GM12875 (cell line): ENCODE results near the gene TNS4.

Experiments
- H3K4me3 ChIP-seq: one replicate; pipeline ENCODE4 v1.5.1; 2011; ENCODE audit warnings: low read depth, low read length, control low read depth
- TF ChIP-seq, protein P1 (sequence below): IDR thresholded peaks from 2 replicates; pipeline ENCODE4 v1.5.1; 2011; ENCODE audit warnings: low read depth, mild to moderate bottlenecking, control low read depth, inconsistent platforms, low read length, moderate library complexity, borderline replicate concordance; ENCODE audit not compliant: insufficient read depth

Gene TNS4

DNA sequence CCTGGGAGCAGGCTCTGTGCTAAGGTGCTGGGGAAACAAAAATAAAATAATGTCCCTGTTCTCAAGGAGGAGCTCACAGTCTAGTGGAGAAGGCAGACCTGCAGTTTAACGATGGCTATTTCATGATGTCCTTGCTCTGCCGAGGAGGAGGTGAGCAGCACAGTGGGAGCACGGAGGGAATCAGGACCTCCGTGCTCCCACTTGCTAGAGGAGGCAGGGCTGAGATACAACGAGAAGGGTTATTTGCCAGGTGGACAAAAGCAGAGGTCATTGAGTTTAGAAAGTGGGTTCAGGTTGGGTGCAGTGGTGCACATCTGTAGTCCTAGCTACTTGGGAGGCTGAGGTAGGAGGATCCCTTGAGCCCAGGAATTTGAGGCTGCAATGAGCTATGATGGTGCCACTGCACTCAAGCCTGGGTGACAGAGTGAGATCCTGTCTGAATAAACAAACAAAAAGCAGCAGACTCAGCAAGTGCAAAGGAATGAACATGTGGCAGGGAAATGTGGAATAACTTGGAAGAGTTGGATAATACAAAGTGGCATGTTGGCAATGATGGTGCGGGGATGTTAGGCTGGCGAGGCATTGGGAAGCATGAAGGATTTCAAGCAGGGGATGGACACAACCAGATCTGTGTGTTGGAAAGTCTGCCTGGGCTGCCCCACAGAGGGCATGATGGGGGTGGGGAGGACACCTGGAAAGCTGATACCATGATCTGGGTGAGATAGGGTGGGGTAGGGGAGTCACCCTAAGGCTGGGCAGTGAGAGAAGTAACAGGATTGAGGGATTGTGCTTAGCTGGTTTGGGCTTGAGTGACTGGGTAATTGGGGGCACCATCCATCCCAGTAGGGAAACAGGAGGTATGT lies 12.8 kb upstream of the TNS4 start:
- TF ChIP-seq, protein P1, sequence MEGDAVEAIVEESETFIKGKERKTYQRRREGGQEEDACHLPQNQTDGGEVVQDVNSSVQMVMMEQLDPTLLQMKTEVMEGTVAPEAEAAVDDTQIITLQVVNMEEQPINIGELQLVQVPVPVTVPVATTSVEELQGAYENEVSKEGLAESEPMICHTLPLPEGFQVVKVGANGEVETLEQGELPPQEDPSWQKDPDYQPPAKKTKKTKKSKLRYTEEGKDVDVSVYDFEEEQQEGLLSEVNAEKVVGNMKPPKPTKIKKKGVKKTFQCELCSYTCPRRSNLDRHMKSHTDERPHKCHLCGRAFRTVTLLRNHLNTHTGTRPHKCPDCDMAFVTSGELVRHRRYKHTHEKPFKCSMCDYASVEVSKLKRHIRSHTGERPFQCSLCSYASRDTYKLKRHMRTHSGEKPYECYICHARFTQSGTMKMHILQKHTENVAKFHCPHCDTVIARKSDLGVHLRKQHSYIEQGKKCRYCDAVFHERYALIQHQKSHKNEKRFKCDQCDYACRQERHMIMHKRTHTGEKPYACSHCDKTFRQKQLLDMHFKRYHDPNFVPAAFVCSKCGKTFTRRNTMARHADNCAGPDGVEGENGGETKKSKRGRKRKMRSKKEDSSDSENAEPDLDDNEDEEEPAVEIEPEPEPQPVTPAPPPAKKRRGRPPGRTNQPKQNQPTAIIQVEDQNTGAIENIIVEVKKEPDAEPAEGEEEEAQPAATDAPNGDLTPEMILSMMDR: no peak

DNA sequence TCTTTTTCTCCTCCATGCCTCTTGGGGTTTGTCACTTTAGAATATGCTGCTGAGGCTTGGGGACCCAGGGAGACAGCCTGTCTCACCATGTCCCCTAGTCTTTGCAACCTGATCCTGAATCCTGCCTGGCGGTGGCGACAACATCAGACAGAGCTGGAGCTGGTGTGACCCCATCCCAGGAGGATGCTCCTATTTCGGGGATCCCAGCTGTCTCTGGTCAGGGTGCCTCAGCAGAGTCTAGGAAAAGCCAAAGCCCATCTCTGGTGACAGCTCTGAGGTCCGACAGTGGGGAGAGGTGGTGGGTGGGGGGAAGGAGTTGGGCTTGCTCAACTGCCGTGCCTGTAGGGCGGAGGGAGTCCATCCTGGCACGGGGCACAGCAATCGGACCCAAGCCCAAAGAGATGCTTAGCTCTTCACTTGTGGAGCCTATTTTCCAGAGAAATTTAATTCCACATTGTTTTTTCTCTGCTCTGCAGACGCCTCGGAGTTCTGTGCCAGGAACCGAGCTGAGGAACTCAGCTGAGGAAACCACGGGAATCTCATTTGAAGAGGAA lies 10.3 kb upstream of the TNS4 start:
- TF ChIP-seq, protein P1: no peak
- H3K4me3 ChIP-seq: no peak overlapping the region

More for the DNA sequence above, 12.8 kb upstream of the TNS4 start:
- H3K4me3 ChIP-seq: no peak overlapping the region

DNA sequence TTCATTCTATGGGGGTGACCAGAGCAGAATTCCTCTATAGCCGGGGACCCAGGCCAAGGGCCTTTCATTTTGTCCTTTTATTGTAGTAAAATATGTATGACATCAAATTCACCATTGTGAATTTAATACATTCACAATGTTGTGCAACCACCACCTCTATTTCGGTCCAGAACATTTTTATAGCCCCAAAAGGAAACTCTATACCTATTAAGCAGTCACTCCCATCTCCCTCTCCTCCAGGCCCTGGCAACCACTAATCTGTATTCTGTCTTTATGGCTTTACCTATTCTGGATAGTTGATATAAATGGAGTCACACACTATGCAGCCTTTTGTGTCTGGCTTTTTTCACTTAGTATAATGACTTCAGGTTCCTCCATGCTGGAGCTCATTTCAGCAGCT lies 9.7 kb upstream of the TNS4 start:
- no peak overlapping the region for H3K4me3 ChIP-seq
- TF ChIP-seq, protein P1: no peak

DNA sequence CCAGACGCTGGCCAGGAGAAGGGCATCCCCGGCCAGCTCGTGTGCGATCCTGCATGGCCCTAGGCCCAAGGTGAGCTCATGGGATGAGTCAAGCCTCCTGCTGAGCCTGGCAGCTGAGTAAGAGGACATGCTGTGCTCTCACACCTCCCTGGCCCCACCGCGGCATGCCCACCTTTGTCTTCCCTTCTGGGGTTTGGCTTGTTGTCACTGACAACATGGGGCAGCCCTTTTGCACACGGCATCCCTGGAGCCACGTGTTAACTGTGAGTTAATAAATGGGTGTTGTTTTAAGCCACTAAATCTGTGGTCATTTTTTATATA lies 8.9 kb upstream of the TNS4 start:
- TF ChIP-seq, protein P1: no peak
- no peak overlapping the region for H3K4me3 ChIP-seq

DNA sequence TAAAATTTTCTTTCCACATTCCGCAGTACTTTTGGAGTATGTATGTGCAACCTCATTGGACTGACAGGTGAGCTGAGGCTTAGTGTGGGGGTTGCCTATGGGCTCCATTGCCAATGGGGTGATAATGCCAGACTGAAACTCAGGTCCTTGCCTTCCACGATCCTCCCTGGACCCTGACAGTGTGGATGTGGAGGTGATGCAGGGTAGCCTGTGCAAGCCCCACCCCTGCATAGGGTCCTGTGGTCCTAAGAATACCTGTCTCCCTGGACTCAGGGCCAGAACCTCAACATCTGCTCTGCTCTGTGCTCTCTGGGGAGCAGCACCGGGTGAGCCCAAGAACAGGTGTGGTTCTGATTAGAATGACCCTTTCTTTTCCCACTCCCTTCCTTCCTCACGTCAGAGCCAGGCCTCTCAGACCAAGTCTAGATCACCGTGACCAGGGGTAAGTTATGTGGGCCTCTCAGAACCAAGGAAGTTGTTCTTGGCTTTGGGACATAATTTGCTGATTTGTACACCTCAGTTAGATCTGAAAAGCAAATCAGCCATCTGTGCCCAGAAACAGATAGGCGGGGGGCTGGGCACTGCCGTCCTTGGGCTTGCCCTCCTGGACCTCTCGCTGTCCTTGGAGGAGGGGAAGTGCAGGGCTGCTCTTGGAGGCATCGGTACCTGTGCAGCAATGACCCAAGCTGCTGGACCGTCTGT lies 8.4 kb upstream of the TNS4 start:
- H3K4me3 ChIP-seq: no peak overlapping the region
- TF ChIP-seq, protein P1: no peak

DNA sequence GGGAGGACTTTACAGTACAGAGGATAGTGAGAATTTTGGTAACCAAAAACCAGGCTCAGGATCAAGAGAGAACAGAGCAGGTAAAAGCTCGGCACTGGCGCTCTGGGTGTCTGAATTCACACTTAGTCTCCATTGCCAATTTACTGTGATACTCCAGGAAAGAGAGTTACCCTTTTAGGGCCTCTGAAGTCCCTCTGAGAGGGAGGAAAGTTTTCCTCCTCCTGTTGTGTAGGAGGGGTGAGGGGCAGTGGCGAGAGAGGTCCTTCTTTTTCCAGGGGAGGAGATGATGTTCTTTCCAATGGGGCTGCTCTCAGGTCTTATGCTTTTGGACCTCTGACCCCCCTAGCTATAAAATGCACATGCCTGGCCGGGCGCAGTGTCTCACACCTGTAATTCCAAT lies 5.4 kb upstream of the TNS4 start:
- no peak overlapping the region for H3K4me3 ChIP-seq
- TF ChIP-seq, protein P1: no peak
